ENCODE measurements around the gene UBE2D2. TPM values are rescaled to one million over a fixed set of nuclear protein-coding genes. Genes with fewer than 3 reads are reported as not detected.
"Not testable (repeated sequence)": the region's sequence is repeated elsewhere in the genome, so short reads cannot be mapped to it uniquely, and the experiment has no call there.

UBE2D2 gene
- total RNA-seq, 1 experiment from 2014 or later = 187 TPM

DNA sequence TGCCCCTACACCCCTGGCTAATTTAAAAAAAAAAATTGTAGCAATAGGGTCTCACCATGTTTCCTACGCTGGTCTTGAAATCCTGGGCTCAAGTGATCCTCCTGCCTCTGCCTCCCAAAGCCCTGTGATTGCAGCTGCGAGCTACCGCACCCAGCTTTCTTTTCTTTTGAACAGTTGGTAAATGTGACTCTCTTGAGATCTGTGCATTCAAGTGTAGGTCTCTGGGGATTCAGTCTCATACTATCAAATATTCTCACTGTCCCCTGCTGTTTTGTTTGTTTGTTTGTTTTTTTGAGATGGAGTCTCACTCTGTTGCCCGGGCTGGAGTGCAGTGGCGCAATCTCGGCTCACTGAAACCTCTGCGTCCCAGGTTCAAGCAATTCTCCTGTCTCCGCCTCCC lies 44.7 kb downstream of the UBE2D2 start:
- no peak for DNase-seq
- Mint-ChIP-seq H3K4me3 (ENCODE audit: low read depth, unreplicated experiment) (no peak overlapping the region), H3K4me1 (ENCODE audit: low read depth, unreplicated experiment) (no peaks in the 10 kb centered on the region), H3K36me3 (ENCODE audit: insufficient read depth, unreplicated experiment) (peaks cover 70% of the 10 kb centered on the region), H3K27me3 (ENCODE audit: unreplicated experiment) (no peaks in the 10 kb centered on the region), H3K27ac (ENCODE audit: unreplicated experiment) (no peak overlapping the region), H3K9me3 (ENCODE audit: low read depth, unreplicated experiment) (no peaks in the 10 kb centered on the region)
- CTCF ChIA-PET = no interaction called here
- intact Hi-C loops (cut with micrococcal nuclease; ENCODE audit: unreplicated experiment) = no loop called here
- TF ChIP-seq, protein P1, sequence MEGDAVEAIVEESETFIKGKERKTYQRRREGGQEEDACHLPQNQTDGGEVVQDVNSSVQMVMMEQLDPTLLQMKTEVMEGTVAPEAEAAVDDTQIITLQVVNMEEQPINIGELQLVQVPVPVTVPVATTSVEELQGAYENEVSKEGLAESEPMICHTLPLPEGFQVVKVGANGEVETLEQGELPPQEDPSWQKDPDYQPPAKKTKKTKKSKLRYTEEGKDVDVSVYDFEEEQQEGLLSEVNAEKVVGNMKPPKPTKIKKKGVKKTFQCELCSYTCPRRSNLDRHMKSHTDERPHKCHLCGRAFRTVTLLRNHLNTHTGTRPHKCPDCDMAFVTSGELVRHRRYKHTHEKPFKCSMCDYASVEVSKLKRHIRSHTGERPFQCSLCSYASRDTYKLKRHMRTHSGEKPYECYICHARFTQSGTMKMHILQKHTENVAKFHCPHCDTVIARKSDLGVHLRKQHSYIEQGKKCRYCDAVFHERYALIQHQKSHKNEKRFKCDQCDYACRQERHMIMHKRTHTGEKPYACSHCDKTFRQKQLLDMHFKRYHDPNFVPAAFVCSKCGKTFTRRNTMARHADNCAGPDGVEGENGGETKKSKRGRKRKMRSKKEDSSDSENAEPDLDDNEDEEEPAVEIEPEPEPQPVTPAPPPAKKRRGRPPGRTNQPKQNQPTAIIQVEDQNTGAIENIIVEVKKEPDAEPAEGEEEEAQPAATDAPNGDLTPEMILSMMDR (IDR thresholded peaks at IDR 0.05; ENCODE audit: unreplicated experiment) = no peak
- no TSS peak for BruUV-seq (replicated peaks)

DNA sequence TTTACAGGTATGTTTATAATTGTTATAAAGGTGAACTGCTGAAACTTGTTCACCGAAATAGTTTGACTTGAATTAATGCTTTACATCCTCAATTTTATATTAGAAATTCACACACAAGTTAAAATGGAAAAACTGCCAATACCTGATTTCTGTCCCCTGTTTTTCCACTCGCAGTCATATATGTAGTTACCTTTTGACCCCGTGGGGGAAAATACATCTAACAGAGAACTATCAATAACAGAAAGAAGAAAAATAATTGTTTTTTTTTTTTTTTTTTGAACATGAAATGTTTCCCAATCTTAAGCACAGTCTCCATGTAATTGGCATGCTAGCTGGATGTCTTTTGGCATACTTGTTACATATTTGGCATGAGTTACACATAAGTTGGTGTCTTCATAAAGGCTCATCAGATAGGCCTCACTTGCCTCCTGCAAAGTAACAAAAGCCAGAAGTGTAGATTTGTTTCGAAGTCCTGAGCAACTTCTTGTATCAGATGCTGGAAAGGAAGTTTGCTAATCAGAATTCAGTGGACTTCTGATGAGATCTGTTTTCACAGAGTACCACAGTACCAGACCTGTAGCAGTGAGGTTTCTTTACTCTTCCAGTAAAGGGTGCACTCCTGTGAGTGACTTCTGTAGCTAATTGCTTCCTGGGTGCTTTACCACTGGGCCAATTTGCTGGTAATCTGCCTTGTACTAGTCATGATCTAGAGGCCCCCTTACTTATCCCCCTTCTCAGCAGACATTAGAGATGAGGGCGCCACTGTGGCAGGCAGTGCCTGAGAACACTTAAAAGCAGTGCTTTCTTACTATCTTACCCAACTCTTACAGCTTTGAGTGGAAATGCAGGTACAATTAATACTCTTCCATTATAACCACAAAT lies 50.8 kb downstream of the UBE2D2 start:
- H3K27ac Mint-ChIP-seq (ENCODE audit: unreplicated experiment) = no peak overlapping the region
- CTCF ChIA-PET = interaction anchor here (1.0 kb wide), 1 partner anchor 21 kb away, joined by 3 read pairs; no protein-coding TSS in a partner anchor
- BruUV-seq (replicated peaks) = no TSS peak
- H3K36me3 Mint-ChIP-seq (ENCODE audit: insufficient read depth, unreplicated experiment) = peaks cover 63% of the 10 kb centered on the region
- intact Hi-C loops (cut with micrococcal nuclease; ENCODE audit: unreplicated experiment) = no loop called here
- TF ChIP-seq, protein P1 (IDR thresholded peaks at IDR 0.05; ENCODE audit: unreplicated experiment) = no peak
- no peaks in the 10 kb centered on the region for H3K9me3 Mint-ChIP-seq (ENCODE audit: low read depth, unreplicated experiment)
- H3K27me3 Mint-ChIP-seq (ENCODE audit: unreplicated experiment) = no peaks in the 10 kb centered on the region
- H3K4me3 Mint-ChIP-seq (ENCODE audit: low read depth, unreplicated experiment) = no peak overlapping the region
- no peaks in the 10 kb centered on the region for H3K4me1 Mint-ChIP-seq (ENCODE audit: low read depth, unreplicated experiment)
- no peak for DNase-seq

DNA sequence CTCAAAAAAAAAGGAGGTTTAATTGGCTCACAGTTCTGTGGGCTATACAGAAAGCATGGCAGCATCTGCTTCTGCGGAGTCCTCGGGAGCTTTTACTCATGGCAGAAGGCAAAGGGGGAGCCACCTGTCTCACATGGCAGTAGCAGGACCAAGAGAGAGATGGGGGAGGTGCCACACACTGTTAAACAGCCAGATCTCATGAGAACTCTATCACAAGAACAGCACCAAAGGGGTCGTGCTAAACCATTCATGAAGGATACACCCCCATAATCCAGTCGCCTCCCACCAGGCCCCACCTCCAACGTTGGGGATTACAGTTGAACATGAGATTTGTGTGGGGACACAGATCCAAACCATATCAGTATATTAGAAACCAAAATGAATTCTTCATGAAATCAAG lies 58.7 kb downstream of the UBE2D2 start:
- Mint-ChIP-seq H3K27ac (ENCODE audit: unreplicated experiment) (no peak overlapping the region), H3K4me1 (ENCODE audit: low read depth, unreplicated experiment) (no peaks in the 10 kb centered on the region), H3K36me3 (ENCODE audit: insufficient read depth, unreplicated experiment) (peaks cover 78% of the 10 kb centered on the region), H3K27me3 (ENCODE audit: unreplicated experiment) (no peaks in the 10 kb centered on the region), H3K9me3 (ENCODE audit: low read depth, unreplicated experiment) (no peaks in the 10 kb centered on the region), H3K4me3 (ENCODE audit: low read depth, unreplicated experiment) (no peak overlapping the region)
- DNase-seq = no peak
- no TSS peak for BruUV-seq (replicated peaks)
- intact Hi-C loops (cut with micrococcal nuclease; ENCODE audit: unreplicated experiment) = no loop called here
- TF ChIP-seq, protein P1 (IDR thresholded peaks at IDR 0.05; ENCODE audit: unreplicated experiment) = no peak
- CTCF ChIA-PET = interaction anchor here (0.6 kb wide), 1 partner anchor 17 kb away, joined by 5 read pairs; no protein-coding TSS in a partner anchor

DNA sequence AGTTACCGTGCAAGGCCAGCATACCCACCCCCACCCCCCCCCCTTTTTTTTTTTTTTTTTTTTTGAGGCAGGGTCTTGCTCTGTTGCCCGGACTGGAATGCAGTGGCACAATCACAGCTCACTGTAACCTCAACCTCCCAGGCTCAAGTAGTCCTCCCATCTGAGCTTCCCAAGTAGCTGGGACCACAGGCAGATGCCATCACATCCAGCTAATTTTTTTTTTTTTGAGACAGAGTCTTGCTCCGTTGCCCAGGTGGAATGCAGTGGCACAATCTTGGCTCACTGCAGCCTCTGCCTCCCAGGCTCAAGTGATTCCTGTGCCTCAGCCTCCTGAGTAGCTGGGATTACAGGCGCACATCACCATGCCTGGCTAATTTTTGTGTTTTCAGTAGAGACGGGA lies 64.3 kb downstream of the UBE2D2 start:
- H3K27me3 Mint-ChIP-seq (ENCODE audit: unreplicated experiment); DNase-seq; H3K9me3 Mint-ChIP-seq (ENCODE audit: low read depth, unreplicated experiment); H3K4me1 Mint-ChIP-seq (ENCODE audit: low read depth, unreplicated experiment); intact Hi-C loops (cut with micrococcal nuclease; ENCODE audit: unreplicated experiment); H3K27ac Mint-ChIP-seq (ENCODE audit: unreplicated experiment); BruUV-seq (replicated peaks); H3K4me3 Mint-ChIP-seq (ENCODE audit: low read depth, unreplicated experiment): not testable (repeated sequence)
- H3K36me3 Mint-ChIP-seq (ENCODE audit: insufficient read depth, unreplicated experiment) = peaks cover 69% of the 10 kb centered on the region
- CTCF ChIA-PET = interaction anchor here (0.6 to 0.7 kb wide), 3 partner anchors 31 to 1075 kb away, joined by 4 to 6 read pairs (median 5); no protein-coding TSS in a partner anchor

DNA sequence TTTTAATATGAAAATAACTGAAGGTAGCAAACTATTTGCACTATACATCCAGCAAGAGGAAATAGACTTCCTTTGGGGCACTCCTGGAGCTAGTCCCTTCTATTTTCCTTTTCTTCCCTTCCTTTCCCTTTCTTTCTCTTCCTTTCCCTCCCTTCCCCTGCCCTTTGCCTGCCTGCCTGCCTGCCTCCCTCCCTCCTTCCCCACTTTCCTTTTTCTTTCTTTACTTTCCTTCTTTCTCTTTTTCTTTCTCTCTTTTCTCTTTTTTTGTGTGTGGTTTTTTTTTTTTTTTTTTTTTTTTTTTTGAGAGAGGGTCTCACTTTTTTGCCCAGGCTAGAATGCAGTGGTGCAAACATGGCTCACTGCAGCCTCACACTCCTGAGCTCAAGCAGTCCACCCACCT lies 69.7 kb downstream of the UBE2D2 start:
- Mint-ChIP-seq H3K27me3 (ENCODE audit: unreplicated experiment) (no peaks in the 10 kb centered on the region), H3K9me3 (ENCODE audit: low read depth, unreplicated experiment) (no peaks in the 10 kb centered on the region), H3K4me1 (ENCODE audit: low read depth, unreplicated experiment) (peaks cover 18% of the 10 kb centered on the region), H3K4me3 (ENCODE audit: low read depth, unreplicated experiment) (no peak overlapping the region), H3K27ac (ENCODE audit: unreplicated experiment) (no peak overlapping the region), H3K36me3 (ENCODE audit: insufficient read depth, unreplicated experiment) (peaks cover 52% of the 10 kb centered on the region)
- TF ChIP-seq, protein P1 (IDR thresholded peaks at IDR 0.05; ENCODE audit: unreplicated experiment) = no peak
- DNase-seq = no peak
- no TSS peak for BruUV-seq (replicated peaks)
- CTCF ChIA-PET = interaction anchor here (0.7 to 7.2 kb wide), 2 partner anchors 32 to 136 kb away, joined by 3 to 87 read pairs; no protein-coding TSS in a partner anchor
- intact Hi-C loops (cut with micrococcal nuclease; ENCODE audit: unreplicated experiment) = loop anchor here (10.0 kb wide), 1 partner anchor 234 kb away; no protein-coding TSS in a partner anchor

All from Calu3 (cell line).